IMR-90 (cell line): ENCODE measurements around the gene BEGAIN. TPM values are rescaled to one million over a fixed set of nuclear protein-coding genes. Genes with fewer than 3 reads are reported as not detected.

Source experiments
- ATAC-seq: fragments of 200-7000 bp; cut with Tn5 transposase; 2 replicates; pipeline ENCODE4 v1.9.1; 2020; ENCODE audit warnings: low read depth, mild to moderate bottlenecking, moderate library complexity
- BruUV-seq: library from RNA; stranded (reverse); fragments of 400-500 nt; replicated peaks from 2 replicates; lab custom pipeline; 2021; lab: Mats Ljungman, UMichigan
- CTCF ChIA-PET: fragments of 300-600 bp; formaldehyde crosslinking; extraction: SDS; loops from one replicate; lab custom pipeline; 2021; ENCODE audit warnings: antibody characterized with exemption; lab: Yijun Ruan, JAX
- POLR2A ChIA-PET: fragments of 300-600 bp; sonication (Branson Sonifier 250); formaldehyde crosslinking; loops from one replicate; lab custom pipeline; 2022; ENCODE audit warnings: antibody characterized with exemption; ENCODE audit not compliant: unreplicated experiment; lab: Charles Lee
- DNase-seq: peaks from one replicate; pipeline ENCODE4 v3.0.0; 2013
- H2AFZ ChIP-seq: replicated peaks from 2 replicates; pipeline ENCODE3; 2013; ENCODE audit warnings: low read length, mild to moderate bottlenecking; ENCODE audit not compliant: poor library complexity
- H2AK5ac ChIP-seq: 2 replicates; pipeline ENCODE4 v1.6.1; 2013; ENCODE audit warnings: low read depth, low read length, inconsistent platforms
- H2AK9ac ChIP-seq: replicated peaks from 2 replicates; pipeline ENCODE3; 2013; ENCODE audit warnings: mild to moderate bottlenecking, low read depth, low read length, moderate library complexity; ENCODE audit not compliant: poor library complexity
- H2BK120ac ChIP-seq: 2 replicates; pipeline ENCODE4 v1.6.1; 2013; ENCODE audit warnings: low read depth, low read length, inconsistent platforms
- H2BK15ac ChIP-seq: 3 replicates; pipeline ENCODE4 v1.6.1; 2013; ENCODE audit warnings: low read depth, low read length, inconsistent platforms
- H2BK20ac ChIP-seq: 2 replicates; pipeline ENCODE4 v1.6.1; 2013; ENCODE audit warnings: low read depth, mild to moderate bottlenecking, inconsistent platforms, low read length, moderate library complexity
- H2BK5ac ChIP-seq: 2 replicates; pipeline ENCODE4 v1.6.1; 2013; ENCODE audit warnings: mild to moderate bottlenecking, low read depth, low read length, inconsistent platforms; ENCODE audit not compliant: poor library complexity, severe bottlenecking
- H3K14ac ChIP-seq: replicated peaks from 2 replicates; pipeline ENCODE4 v1.6.1; 2013; ENCODE audit warnings: low read depth, low read length, inconsistent platforms
- H3K18ac ChIP-seq: 2 replicates; pipeline ENCODE4 v1.6.1; 2013; ENCODE audit warnings: low read depth, low read length, control low read depth
- H3K23ac ChIP-seq: 2 replicates; pipeline ENCODE4 v1.6.1; 2013; ENCODE audit warnings: low read depth, low read length, inconsistent platforms
- H3K27ac ChIP-seq: 2 replicates; pipeline ENCODE4 v1.5.1; 2013; ENCODE audit warnings: mild to moderate bottlenecking, control low read depth, low read length; ENCODE audit not compliant: insufficient read depth
- H3K27me3 ChIP-seq: 2 replicates; pipeline ENCODE4 v1.6.1; 2013; ENCODE audit warnings: low read length; ENCODE audit not compliant: control insufficient read depth, insufficient read depth
- H3K36me3 ChIP-seq: 2 replicates; pipeline ENCODE4 v1.6.1; 2013; ENCODE audit warnings: low read length, mixed read lengths; ENCODE audit not compliant: control insufficient read depth, insufficient read depth
- H3K4ac ChIP-seq: 2 replicates; pipeline ENCODE4 v1.6.1; 2013; ENCODE audit warnings: low read depth, low read length, inconsistent platforms
- H3K4me1 ChIP-seq: 2 replicates; pipeline ENCODE4 v1.6.1; 2013; ENCODE audit warnings: low read length, mixed read lengths; ENCODE audit not compliant: control insufficient read depth, insufficient read depth
- H3K4me2 ChIP-seq: 2 replicates; pipeline ENCODE4 v1.6.1; 2013; ENCODE audit warnings: low read depth, mild to moderate bottlenecking, control low read depth, low read length, moderate library complexity
- H3K4me3 ChIP-seq: 2 replicates; pipeline ENCODE4 v1.5.1; 2013; ENCODE audit warnings: low read depth, mild to moderate bottlenecking, control low read depth, low read length, moderate library complexity; ENCODE audit not compliant: insufficient read depth
- H3K56ac ChIP-seq: 2 replicates; pipeline ENCODE4 v1.6.1; 2013; ENCODE audit warnings: low read length, inconsistent platforms; ENCODE audit not compliant: insufficient read depth; ENCODE audit errors: extremely low read depth
- H3K79me1 ChIP-seq, 2 experiments: 2 replicates each; pipeline ENCODE4 v1.6.1; 2013; ENCODE audit warnings: low read length in 2 of 2, inconsistent platforms in 1 of 2, low read depth in 1 of 2
- H3K9ac ChIP-seq: 2 replicates; pipeline ENCODE4 v1.6.1; 2013; ENCODE audit warnings: low read depth, low read length, control low read depth
- H3K9me1 ChIP-seq: 2 replicates; pipeline ENCODE4 v1.6.1; 2013; ENCODE audit warnings: low read length, inconsistent platforms; ENCODE audit not compliant: insufficient read depth
- H3K9me3 ChIP-seq: 2 replicates; pipeline ENCODE4 v1.6.1; 2013; ENCODE audit warnings: low read length; ENCODE audit not compliant: control insufficient read depth, insufficient read depth
- H4K20me1 ChIP-seq: 2 replicates; pipeline ENCODE4 v1.6.1; 2013; ENCODE audit warnings: low read length, inconsistent platforms; ENCODE audit not compliant: insufficient read depth
- H4K5ac ChIP-seq: 2 replicates; pipeline ENCODE4 v1.6.1; 2013; ENCODE audit warnings: mild to moderate bottlenecking, low read depth, low read length, control low read depth
- H4K8ac ChIP-seq, 2 experiments: 2 replicates each; pipeline ENCODE4 v1.6.1; 2013; ENCODE audit warnings: low read depth in 2 of 2, low read length in 2 of 2, control low read depth in 1 of 2, inconsistent platforms in 1 of 2
- H4K91ac ChIP-seq: 2 replicates; pipeline ENCODE4 v1.6.1; 2013; ENCODE audit warnings: low read depth, low read length, inconsistent platforms; ENCODE audit not compliant: insufficient read depth
- BHLHE40 ChIP-seq: fragments of 150-350 bp; IDR thresholded peaks from 2 replicates; pipeline ENCODE4 v1.6.1; 2016; ENCODE audit warnings: mild to moderate bottlenecking, low read depth, low read length
- MAFK ChIP-seq: IDR thresholded peaks from 2 replicates; pipeline ENCODE4 v1.6.1; 2012; ENCODE audit warnings: low read depth, low read length, improper control_type of control experiment
- MAZ ChIP-seq: IDR thresholded peaks from 2 replicates; pipeline ENCODE4 v1.6.1; 2012; ENCODE audit warnings: low read depth, mild to moderate bottlenecking, low read length, improper control_type of control experiment, moderate library complexity, borderline replicate concordance
- POLR2A ChIP-seq: IDR thresholded peaks from 2 replicates; pipeline ENCODE4 v1.6.1; 2012; ENCODE audit warnings: mild to moderate bottlenecking, low read depth, low read length
- RAD21 ChIP-seq: IDR thresholded peaks from 2 replicates; pipeline ENCODE4 v1.6.1; 2012; ENCODE audit warnings: low read length, improper control_type of control experiment
- RCOR1 ChIP-seq: IDR thresholded peaks from 2 replicates; pipeline ENCODE4 v1.6.1; 2012; ENCODE audit warnings: mild to moderate bottlenecking, low read length, improper control_type of control experiment; ENCODE audit not compliant: insufficient replicate concordance
- RFX5 ChIP-seq: IDR thresholded peaks from 2 replicates; pipeline ENCODE4 v1.8.0; 2012; ENCODE audit warnings: low read depth, mild to moderate bottlenecking, low read length, moderate library complexity
- SMC3 ChIP-seq: fragments of 150-350 bp; IDR thresholded peaks from 2 replicates; pipeline ENCODE4 v1.6.1; 2016; ENCODE audit warnings: low read depth, mild to moderate bottlenecking, antibody characterized with exemption, low read length, moderate library complexity
- USF2 ChIP-seq: fragments of 150-350 bp; IDR thresholded peaks from 2 replicates; pipeline ENCODE4 v1.6.1; 2017; ENCODE audit warnings: mild to moderate bottlenecking, antibody characterized with exemption, low read length, low read depth
- WGBS, 2 experiments: methylation state at CpG; one replicate each; pipeline versions ENCODE4 v1.1.5 to v1.1.7; 2013; ENCODE audit warnings: missing lambda C conversion rate in 2 of 2; ENCODE audit not compliant: insufficient read length in 1 of 2; ENCODE audit errors: extremely low coverage in 2 of 2; 5-methylcytosine and 5-hydroxymethylcytosine counted together
- dilution Hi-C: fragments of 300-500 bp; cut with HindIII; formaldehyde crosslinking; loops from one replicate; pipeline ENCODE4 v1.14.3; 2018; ENCODE audit warnings: low sequenced_read_pairs; ENCODE audit not compliant: unreplicated experiment
- in situ Hi-C: fragments of 300-500 bp; cut with MboI; formaldehyde crosslinking; loops from 3 replicates; pipeline ENCODE4 v1.14.3; 2019; ENCODE audit warnings: low sequenced_read_pairs, inconsistent platforms, mixed read lengths
- intact Hi-C: fragments of 100-400 bp; cut with micrococcal nuclease; formaldehyde crosslinking; loops from 2 replicates; pipeline ENCODE4 v1.10.0; 2022
- polyA plus RNA-seq, 3 experiments: library from polyadenylated mRNA; depleted of rRNA; stranded (reverse); fragments of >200 nt; gene quantifications; 2 replicates each; pipeline ENCODE4 v1.2.3, GENCODE V29; 2012; ENCODE audit warnings: low replicate concordance in 1 of 3
- total RNA-seq: library from RNA; depleted of rRNA; stranded (reverse); fragments of >200 nt; gene quantifications from 2 replicates; pipeline ENCODE4 v1.2.3, GENCODE V29; 2012
- TF ChIP-seq, protein P1 (sequence below): fragments of 150-350 bp; IDR thresholded peaks from 2 replicates; pipeline ENCODE4 v1.6.1; 2016; ENCODE audit warnings: low read depth, mild to moderate bottlenecking, low read length, moderate library complexity, borderline replicate concordance

The BEGAIN gene
- total and polyA plus RNA-seq, 2 of the 4 experiments (the other 2 are of a cell fraction) = 0.18 to 0.99 TPM

DNA sequence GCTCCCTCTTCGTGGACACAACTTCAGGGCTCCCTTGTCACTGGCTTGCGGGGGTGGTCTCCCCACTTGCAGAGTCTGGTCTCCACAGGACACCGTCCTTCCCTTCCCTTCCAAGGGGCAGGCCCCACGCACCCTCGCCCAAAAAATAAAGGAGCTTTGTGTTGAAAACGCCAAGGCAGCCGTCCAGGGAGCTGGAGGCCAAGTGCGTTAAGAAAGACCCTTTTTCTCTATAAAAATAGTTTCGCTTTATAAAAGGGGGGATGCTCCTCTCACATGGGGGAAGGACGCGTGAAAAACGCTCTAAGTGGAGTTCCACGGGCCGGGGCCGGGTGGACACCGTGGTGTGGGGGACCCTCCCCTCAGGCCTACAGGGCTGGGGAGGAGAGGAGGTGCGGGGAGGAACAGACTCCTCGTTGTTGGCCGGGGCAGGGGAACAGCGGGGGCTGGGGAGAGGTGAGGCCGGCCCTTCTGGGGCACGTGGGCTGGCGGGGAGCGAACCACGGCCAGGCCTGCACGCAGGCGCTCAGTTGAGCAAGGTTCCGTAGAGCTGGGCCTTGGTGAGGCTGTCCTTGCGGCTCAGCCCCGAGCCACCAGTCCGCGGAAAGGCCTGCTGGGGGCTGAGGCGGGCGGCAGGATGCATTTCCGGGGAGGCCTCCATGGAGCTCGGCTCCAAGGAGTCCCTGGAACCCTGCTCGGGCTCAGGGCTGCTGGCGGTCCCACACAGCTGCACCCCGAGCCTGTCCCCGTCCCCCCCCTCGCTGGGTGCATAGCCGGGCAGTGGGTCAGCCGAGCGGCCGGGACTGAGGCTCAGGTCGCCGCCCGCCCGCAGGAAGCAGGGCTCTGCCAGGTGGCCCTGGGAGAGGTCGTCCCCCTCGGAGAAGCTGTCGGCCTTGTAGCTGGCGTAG, 49.5 kb downstream of the BEGAIN start:
- no peak overlapping the region for H3K18ac ChIP-seq
- no peak overlapping the region for H3K9ac ChIP-seq
- H3K27ac ChIP-seq = no peak overlapping the region
- TF ChIP-seq USF2 = no peak
- TF ChIP-seq, protein P1, sequence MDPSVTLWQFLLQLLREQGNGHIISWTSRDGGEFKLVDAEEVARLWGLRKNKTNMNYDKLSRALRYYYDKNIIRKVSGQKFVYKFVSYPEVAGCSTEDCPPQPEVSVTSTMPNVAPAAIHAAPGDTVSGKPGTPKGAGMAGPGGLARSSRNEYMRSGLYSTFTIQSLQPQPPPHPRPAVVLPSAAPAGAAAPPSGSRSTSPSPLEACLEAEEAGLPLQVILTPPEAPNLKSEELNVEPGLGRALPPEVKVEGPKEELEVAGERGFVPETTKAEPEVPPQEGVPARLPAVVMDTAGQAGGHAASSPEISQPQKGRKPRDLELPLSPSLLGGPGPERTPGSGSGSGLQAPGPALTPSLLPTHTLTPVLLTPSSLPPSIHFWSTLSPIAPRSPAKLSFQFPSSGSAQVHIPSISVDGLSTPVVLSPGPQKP = no peak
- no peak for TF ChIP-seq POLR2A
- no peak for TF ChIP-seq RAD21
- no peak for TF ChIP-seq BHLHE40
- TF ChIP-seq RFX5 = no peak
- TF ChIP-seq SMC3 = no peak
- no peak for TF ChIP-seq RCOR1
- TF ChIP-seq MAZ = no peak
- TF ChIP-seq MAFK = no peak
- H2AFZ ChIP-seq = no peak overlapping the region
- no peak overlapping the region for H3K4ac ChIP-seq
- no TSS peak for BruUV-seq
- H3K14ac ChIP-seq = no peak overlapping the region
- no peak for DNase-seq
- WGBS, 2 experiments = 85% methylated on average over 15 of the region's 53 CpGs; no CpG with 5 or more reads in 1 of the 2 experiments
- dilution Hi-C loops (no loop called here), in situ Hi-C loops (no loop called here), intact Hi-C loops (no loop called here)
- H2BK5ac ChIP-seq = no peak overlapping the region
- H3K9me1 ChIP-seq = no peaks in the 10 kb centered on the region
- no peak overlapping the region for H4K8ac ChIP-seq
- no peaks in the 10 kb centered on the region for H3K79me1 ChIP-seq
- no peaks in the 10 kb centered on the region; the same call in 1 of the 2 replicates for H3K27me3 ChIP-seq
- POLR2A ChIA-PET = no interaction called here
- H2AK5ac ChIP-seq = no peak overlapping the region
- H3K36me3 ChIP-seq = no peaks in the 10 kb centered on the region
- no peaks in the 10 kb centered on the region for H4K20me1 ChIP-seq
- no peak overlapping the region for H2AK9ac ChIP-seq
- H3K9me3 ChIP-seq = no peaks in the 10 kb centered on the region
- no peak overlapping the region for H3K23ac ChIP-seq
- ATAC-seq = no peak
- no peak overlapping the region for H3K4me3 ChIP-seq
- no peak overlapping the region for H4K91ac ChIP-seq
- H2BK20ac ChIP-seq = no peak overlapping the region
- H4K5ac ChIP-seq = no peak overlapping the region
- CTCF ChIA-PET = no interaction called here
- no peak overlapping the region for H2BK120ac ChIP-seq
- no peak overlapping the region for H3K56ac ChIP-seq
- no peak overlapping the region for H3K4me2 ChIP-seq
- no peak overlapping the region for H2BK15ac ChIP-seq
- no peaks in the 10 kb centered on the region; the same call in 1 of the 2 replicates for H3K4me1 ChIP-seq
